ENCODE measurements around the gene TMEM258. TPM values are rescaled to one million over a fixed set of nuclear protein-coding genes. Genes with fewer than 3 reads are reported as not detected.

Gene TMEM258
- total and polyA plus RNA-seq, 4 donors, result 31.0 to 136 (median 98.7) TPM

- TF ChIP-seq YY1 (IDR thresholded peaks at IDR 0.05), result peak; percentile 64
These were observed 35.4 kb upstream of the TMEM258 start, which contains the start of gene FADS2 (continued) for GRCh38 chr11:61827571-61828378.

GRCh38 chr11:61826930-61827570, 34.7 kb upstream of the TMEM258 start:
- no peaks in the 10 kb centered on the region for H3K27me3 ChIP-seq (ENCODE audit: control insufficient read depth in 4 of 4, insufficient read depth in 4 of 4, low read length in 3 of 4)
- no peaks in the 10 kb centered on the region for H3K36me3 ChIP-seq (ENCODE audit: control insufficient read depth in 4 of 4, insufficient read depth in 3 of 4, low read depth in 1 of 4, low read length in 3 of 4)
- H3K4me1 ChIP-seq (ENCODE audit: control insufficient read depth in 4 of 4, insufficient read depth in 4 of 4, low read length in 3 of 4), result peaks cover 10 to 51% (median 42%) of the 10 kb centered on the region in 4 donors
- no peaks in the 10 kb centered on the region for H3K9me3 ChIP-seq (ENCODE audit: control insufficient read depth in 4 of 4, low read length in 3 of 4)
- H3K9ac ChIP-seq (ENCODE audit: low read depth in 1 of 2, low read length in 2 of 2), result peak overlapping the region in 1 of 2 donors; percentile 32
- TF ChIP-seq YY1 (IDR thresholded peaks at IDR 0.05) (peak; percentile 3), HNF4G (IDR thresholded peaks at IDR 0.05) (no peak), HNF4A (conservative IDR thresholded peaks at IDR 0.05) (no peak), REST (IDR thresholded peaks at IDR 0.05) (no peak)
- H3K27ac ChIP-seq (ENCODE audit: low read depth in 1 of 2, low read length in 2 of 2), result peak overlapping the region; percentile 83 to 88
- peak overlapping the region in 2 of 3 donors; percentile 70 to 75 for H3K4me3 ChIP-seq (ENCODE audit: low read depth in 1 of 3, low read length in 3 of 3)
- WGBS, result 33% methylated on average over 23 of the region's 23 CpGs
- no peak for DNase-seq (ENCODE audit: low spot score)

GRCh38 chr11:61820174-61820573, 27.8 kb upstream of the TMEM258 start:
- no peaks in the 10 kb centered on the region for H3K27me3 ChIP-seq (ENCODE audit: control insufficient read depth in 4 of 4, insufficient read depth in 4 of 4, low read length in 3 of 4)
- 63% methylated on average over 2 of the region's 2 CpGs for WGBS
- no peak for DNase-seq (ENCODE audit: low spot score)
- H3K4me3 ChIP-seq (ENCODE audit: low read depth in 1 of 3, low read length in 3 of 3), result no peak overlapping the region
- peaks cover 5 to 28% (median 14%) of the 10 kb centered on the region in 4 donors for H3K4me1 ChIP-seq (ENCODE audit: control insufficient read depth in 4 of 4, insufficient read depth in 4 of 4, low read length in 3 of 4)
- H3K27ac ChIP-seq (ENCODE audit: low read depth in 1 of 2, low read length in 2 of 2), result peak overlapping the region; percentile 21 to 85
- TF ChIP-seq ATF3 (IDR thresholded peaks at IDR 0.05), result no peak
- no peak for TF ChIP-seq REST (IDR thresholded peaks at IDR 0.05)
- TF ChIP-seq HNF4A (conservative IDR thresholded peaks at IDR 0.05), result peak in 1 of 2 donors; percentile 21
- no peak for TF ChIP-seq GABPA (IDR thresholded peaks at IDR 0.05 in 1 of 2, conservative IDR thresholded peaks at IDR 0.05 in 1 of 2)
- no peak for TF ChIP-seq FOXA2 (IDR thresholded peaks at IDR 0.05)
- no peak for TF ChIP-seq SP1 (IDR thresholded peaks at IDR 0.05)
- TF ChIP-seq JUND (IDR thresholded peaks at IDR 0.05), result peak in 1 of 2 donors; percentile 3
- TF ChIP-seq CTCF (IDR thresholded peaks at IDR 0.05; ENCODE audit: low read depth, low read length, missing input control), result no peak
- no peak for TF ChIP-seq YY1 (IDR thresholded peaks at IDR 0.05)
- no peak for TF ChIP-seq TAF1 (conservative IDR thresholded peaks at IDR 0.05)
- no peak for TF ChIP-seq NR2F2 (IDR thresholded peaks at IDR 0.05)
- no peak for TF ChIP-seq RAD21 (IDR thresholded peaks at IDR 0.05)
- H3K36me3 ChIP-seq (ENCODE audit: control insufficient read depth in 4 of 4, insufficient read depth in 3 of 4, low read depth in 1 of 4, low read length in 3 of 4), result no peaks in the 10 kb centered on the region
- H3K9ac ChIP-seq (ENCODE audit: low read depth in 1 of 2, low read length in 2 of 2), result no peak overlapping the region
- H3K9me3 ChIP-seq (ENCODE audit: control insufficient read depth in 4 of 4, low read length in 3 of 4), result no peaks in the 10 kb centered on the region
